ENCODE measurements around the gene FPR1. TPM values are rescaled to one million over a fixed set of nuclear protein-coding genes. Genes with fewer than 3 reads are reported as not detected.

The FPR1 gene
- total and polyA plus RNA-seq, 2 donors = 3.6 to 4.7 TPM

GRCh38 chr19:51766461-51766860 lies 14.8 kb upstream of the FPR1 start:
- no peak overlapping the region for H3K27ac ChIP-seq (ENCODE audit: low read depth in 1 of 2, low read length in 1 of 2)
- no peaks in the 10 kb centered on the region for H3K36me3 ChIP-seq (ENCODE audit: control insufficient read depth in 2 of 2, insufficient read depth in 2 of 2, low read length in 1 of 2)
- no peak for DNase-seq (ENCODE audit: low read depth in 6 of 9, low spot score in 9 of 9)
- H3K4me1 ChIP-seq (ENCODE audit: control insufficient read depth in 2 of 2, insufficient read depth in 2 of 2, low read length in 2 of 2) = no peaks in the 10 kb centered on the region
- H3K27me3 ChIP-seq (ENCODE audit: control insufficient read depth in 2 of 2, insufficient read depth in 1 of 2, low read length in 1 of 2) = no peaks in the 10 kb centered on the region
- no peaks in the 10 kb centered on the region for H3K9me3 ChIP-seq (ENCODE audit: control insufficient read depth in 2 of 2, insufficient read depth in 1 of 2, low read length in 1 of 2)
- 91% methylated on average over 5 of the region's 5 CpGs for WGBS
- H3K4me3 ChIP-seq (ENCODE audit: low read length in 2 of 2) = no peak overlapping the region

- DNase-seq (ENCODE audit: low read depth in 6 of 9, low spot score in 9 of 9) = no peak
- no peaks in the 10 kb centered on the region for H3K27me3 ChIP-seq (ENCODE audit: control insufficient read depth in 2 of 2, insufficient read depth in 1 of 2, low read length in 1 of 2)
- 58% methylated on average over 5 of the region's 5 CpGs for WGBS
- H3K9me3 ChIP-seq (ENCODE audit: control insufficient read depth in 2 of 2, insufficient read depth in 1 of 2, low read length in 1 of 2) = no peaks in the 10 kb centered on the region
- no peak overlapping the region for H3K27ac ChIP-seq (ENCODE audit: low read depth in 1 of 2, low read length in 1 of 2)
- no peaks in the 10 kb centered on the region for H3K36me3 ChIP-seq (ENCODE audit: control insufficient read depth in 2 of 2, insufficient read depth in 2 of 2, low read length in 1 of 2)
- no peaks in the 10 kb centered on the region for H3K4me1 ChIP-seq (ENCODE audit: control insufficient read depth in 2 of 2, insufficient read depth in 2 of 2, low read length in 2 of 2)
- no peak overlapping the region for H3K4me3 ChIP-seq (ENCODE audit: low read length in 2 of 2)
These were observed 13.4 kb upstream of the FPR1 start for GRCh38 chr19:51765086-51765485.

- Histone ChIP-seq H3K36me3 (ENCODE audit: control insufficient read depth in 2 of 2, insufficient read depth in 2 of 2, low read length in 1 of 2) (no peaks in the 10 kb centered on the region), H3K27me3 (ENCODE audit: control insufficient read depth in 2 of 2, insufficient read depth in 1 of 2, low read length in 1 of 2) (no peaks in the 10 kb centered on the region), H3K4me3 (ENCODE audit: low read length in 2 of 2) (no peak overlapping the region), H3K9me3 (ENCODE audit: control insufficient read depth in 2 of 2, insufficient read depth in 1 of 2, low read length in 1 of 2) (no peaks in the 10 kb centered on the region), H3K4me1 (ENCODE audit: control insufficient read depth in 2 of 2, insufficient read depth in 2 of 2, low read length in 2 of 2) (no peaks in the 10 kb centered on the region), H3K27ac (ENCODE audit: low read depth in 1 of 2, low read length in 1 of 2) (no peak overlapping the region)
- no peak for DNase-seq (ENCODE audit: low read depth in 6 of 9, low spot score in 9 of 9)
- WGBS = 97% methylated on average over 7 of the region's 7 CpGs
These were observed 10.0 kb upstream of the FPR1 start for GRCh38 chr19:51761696-51762095.

- 66% methylated on average over 8 of the region's 8 CpGs for WGBS
- H3K9me3 ChIP-seq (ENCODE audit: control insufficient read depth in 2 of 2, insufficient read depth in 1 of 2, low read length in 1 of 2) = no peaks in the 10 kb centered on the region
- H3K4me1 ChIP-seq (ENCODE audit: control insufficient read depth in 2 of 2, insufficient read depth in 2 of 2, low read length in 2 of 2) = no peaks in the 10 kb centered on the region
- no peak for DNase-seq (ENCODE audit: low read depth in 6 of 9, low spot score in 9 of 9)
- H3K27ac ChIP-seq (ENCODE audit: low read depth in 1 of 2, low read length in 1 of 2) = no peak within 1 kb of the TSS
- H3K36me3 ChIP-seq (ENCODE audit: control insufficient read depth in 2 of 2, insufficient read depth in 2 of 2, low read length in 1 of 2) = no peaks in the 10 kb centered on the region
- no peaks in the 10 kb centered on the region for H3K27me3 ChIP-seq (ENCODE audit: control insufficient read depth in 2 of 2, insufficient read depth in 1 of 2, low read length in 1 of 2)
- H3K4me3 ChIP-seq (ENCODE audit: low read length in 2 of 2) = no peak within 1 kb of the TSS
These were observed 9.1 kb upstream of the FPR1 start, which contains the start of gene FPR2 for GRCh38 chr19:51760697-51761356. Gene FPR2, plus strand, starts transcription at chr19:51761180. Its CDS starts 7,479 bp downstream, at chr19:51768659.

- Histone ChIP-seq H3K4me1 (ENCODE audit: control insufficient read depth in 2 of 2, insufficient read depth in 2 of 2, low read length in 2 of 2) (no peaks in the 10 kb centered on the region), H3K27me3 (ENCODE audit: control insufficient read depth in 2 of 2, insufficient read depth in 1 of 2, low read length in 1 of 2) (no peaks in the 10 kb centered on the region), H3K36me3 (ENCODE audit: control insufficient read depth in 2 of 2, insufficient read depth in 2 of 2, low read length in 1 of 2) (no peaks in the 10 kb centered on the region), H3K9me3 (ENCODE audit: control insufficient read depth in 2 of 2, insufficient read depth in 1 of 2, low read length in 1 of 2) (no peaks in the 10 kb centered on the region), H3K4me3 (ENCODE audit: low read length in 2 of 2) (no peak overlapping the region), H3K27ac (ENCODE audit: low read depth in 1 of 2, low read length in 1 of 2) (no peak overlapping the region)
- WGBS = 95% methylated on average over 7 of the region's 7 CpGs
- DNase-seq (ENCODE audit: low read depth in 6 of 9, low spot score in 9 of 9) = no peak
These were observed 3.9 kb upstream of the FPR1 start for GRCh38 chr19:51755571-51755970.

GRCh38 chr19:51754770-51755169 lies 3.1 kb upstream of the FPR1 start:
- H3K4me3 ChIP-seq (ENCODE audit: low read length in 2 of 2) = no peak overlapping the region
- no peak overlapping the region for H3K27ac ChIP-seq (ENCODE audit: low read depth in 1 of 2, low read length in 1 of 2)
- no peaks in the 10 kb centered on the region for H3K27me3 ChIP-seq (ENCODE audit: control insufficient read depth in 2 of 2, insufficient read depth in 1 of 2, low read length in 1 of 2)
- H3K36me3 ChIP-seq (ENCODE audit: control insufficient read depth in 2 of 2, insufficient read depth in 2 of 2, low read length in 1 of 2) = no peaks in the 10 kb centered on the region
- no peaks in the 10 kb centered on the region for H3K4me1 ChIP-seq (ENCODE audit: control insufficient read depth in 2 of 2, insufficient read depth in 2 of 2, low read length in 2 of 2)
- WGBS = 91% methylated on average over 4 of the region's 4 CpGs
- no peaks in the 10 kb centered on the region for H3K9me3 ChIP-seq (ENCODE audit: control insufficient read depth in 2 of 2, insufficient read depth in 1 of 2, low read length in 1 of 2)
- DNase-seq (ENCODE audit: low read depth in 6 of 9, low spot score in 9 of 9) = no peak

GRCh38 chr19:51754109-51754508 lies 2.4 kb upstream of the FPR1 start:
- DNase-seq (ENCODE audit: low read depth in 6 of 9, low spot score in 9 of 9) = no peak
- 93% methylated on average over 6 of the region's 6 CpGs for WGBS

GRCh38 chr19:51750400-51751094 lies 1.1 kb downstream of the FPR1 start:
- H3K27ac ChIP-seq (ENCODE audit: low read depth in 1 of 2, low read length in 1 of 2) = no peak overlapping the region
- H3K4me1 ChIP-seq (ENCODE audit: control insufficient read depth in 2 of 2, insufficient read depth in 2 of 2, low read length in 2 of 2) = no peaks in the 10 kb centered on the region
- no peaks in the 10 kb centered on the region for H3K36me3 ChIP-seq (ENCODE audit: control insufficient read depth in 2 of 2, insufficient read depth in 2 of 2, low read length in 1 of 2)
- no peaks in the 10 kb centered on the region for H3K27me3 ChIP-seq (ENCODE audit: control insufficient read depth in 2 of 2, insufficient read depth in 1 of 2, low read length in 1 of 2)
- H3K4me3 ChIP-seq (ENCODE audit: low read length in 2 of 2) = no peak overlapping the region
- DNase-seq (ENCODE audit: low read depth in 6 of 9, low spot score in 9 of 9) = no peak
- 96% methylated on average over 7 of the region's 7 CpGs for WGBS
- H3K9me3 ChIP-seq (ENCODE audit: control insufficient read depth in 2 of 2, insufficient read depth in 1 of 2, low read length in 1 of 2) = no peaks in the 10 kb centered on the region

More at GRCh38 chr19:51754109-51754508, 2.4 kb upstream of the FPR1 start:
- Histone ChIP-seq H3K9me3 (ENCODE audit: control insufficient read depth in 2 of 2, insufficient read depth in 1 of 2, low read length in 1 of 2) (no peaks in the 10 kb centered on the region), H3K27ac (ENCODE audit: low read depth in 1 of 2, low read length in 1 of 2) (no peak overlapping the region), H3K4me3 (ENCODE audit: low read length in 2 of 2) (no peak overlapping the region), H3K27me3 (ENCODE audit: control insufficient read depth in 2 of 2, insufficient read depth in 1 of 2, low read length in 1 of 2) (no peaks in the 10 kb centered on the region), H3K36me3 (ENCODE audit: control insufficient read depth in 2 of 2, insufficient read depth in 2 of 2, low read length in 1 of 2) (no peaks in the 10 kb centered on the region), H3K4me1 (ENCODE audit: control insufficient read depth in 2 of 2, insufficient read depth in 2 of 2, low read length in 2 of 2) (no peaks in the 10 kb centered on the region)

GRCh38 chr19:51749979-51750378 lies 1.7 kb downstream of the FPR1 start:
- no peaks in the 10 kb centered on the region for H3K27me3 ChIP-seq (ENCODE audit: control insufficient read depth in 2 of 2, insufficient read depth in 1 of 2, low read length in 1 of 2)
- no peak overlapping the region for H3K27ac ChIP-seq (ENCODE audit: low read depth in 1 of 2, low read length in 1 of 2)
- H3K36me3 ChIP-seq (ENCODE audit: control insufficient read depth in 2 of 2, insufficient read depth in 2 of 2, low read length in 1 of 2) = no peaks in the 10 kb centered on the region
- H3K9me3 ChIP-seq (ENCODE audit: control insufficient read depth in 2 of 2, insufficient read depth in 1 of 2, low read length in 1 of 2) = no peaks in the 10 kb centered on the region
- DNase-seq (ENCODE audit: low read depth in 6 of 9, low spot score in 9 of 9) = no peak
- no peak overlapping the region for H3K4me3 ChIP-seq (ENCODE audit: low read length in 2 of 2)
- no peaks in the 10 kb centered on the region for H3K4me1 ChIP-seq (ENCODE audit: control insufficient read depth in 2 of 2, insufficient read depth in 2 of 2, low read length in 2 of 2)
- WGBS = 92% methylated on average over 4 of the region's 4 CpGs

Measured in thymus (tissue), 11 donors.